GM18520 (cell line): ENCODE data around the gene SERINC5.

Experiments
- ATAC-seq: cut with Tn5 transposase; IDR thresholded peaks from one replicate; pipeline ENCODE4 v1.9.1; 2021; ENCODE audit not compliant: unreplicated experiment

The SERINC5 gene

GRCh38 chr5:80072103-80073073, 183.5 kb downstream of the SERINC5 start:
- no peak for ATAC-seq

- ATAC-seq = no peak
Measured at GRCh38 chr5:80071510-80072021, 184.3 kb downstream of the SERINC5 start.

DNA sequence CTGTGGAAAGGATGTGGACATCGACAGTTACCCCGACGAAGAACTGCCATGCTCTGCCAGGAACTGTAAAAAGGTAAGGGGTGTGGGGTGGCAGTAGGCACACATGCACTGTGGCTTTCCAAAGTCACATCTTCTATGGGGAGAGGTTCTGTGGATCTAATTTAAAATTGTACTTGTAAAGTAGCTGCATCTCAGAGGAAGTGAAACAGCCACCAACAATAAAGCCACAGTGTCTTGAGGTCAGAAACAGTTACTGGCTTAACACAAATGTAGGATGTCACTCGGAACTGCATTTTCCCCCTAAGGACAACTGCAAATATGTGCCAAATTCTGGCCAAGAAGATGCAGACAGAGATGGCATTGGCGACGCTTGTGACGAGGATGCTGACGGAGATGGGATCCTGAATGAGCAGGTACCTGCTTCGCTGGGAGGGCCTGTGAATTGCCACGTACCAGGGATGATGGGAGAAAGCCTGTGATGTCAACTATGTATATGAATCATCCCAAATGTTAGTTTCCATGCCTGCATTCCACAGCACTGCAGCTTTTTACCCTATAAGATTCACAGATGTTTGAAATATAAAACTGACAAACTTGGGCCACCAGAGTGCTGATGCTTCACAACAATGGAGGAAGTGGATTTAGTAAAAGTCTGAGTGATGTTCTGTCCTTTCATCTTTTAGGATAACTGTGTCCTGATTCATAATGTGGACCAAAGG, 185.4 kb downstream of the SERINC5 start:
- ATAC-seq = no peak

DNA sequence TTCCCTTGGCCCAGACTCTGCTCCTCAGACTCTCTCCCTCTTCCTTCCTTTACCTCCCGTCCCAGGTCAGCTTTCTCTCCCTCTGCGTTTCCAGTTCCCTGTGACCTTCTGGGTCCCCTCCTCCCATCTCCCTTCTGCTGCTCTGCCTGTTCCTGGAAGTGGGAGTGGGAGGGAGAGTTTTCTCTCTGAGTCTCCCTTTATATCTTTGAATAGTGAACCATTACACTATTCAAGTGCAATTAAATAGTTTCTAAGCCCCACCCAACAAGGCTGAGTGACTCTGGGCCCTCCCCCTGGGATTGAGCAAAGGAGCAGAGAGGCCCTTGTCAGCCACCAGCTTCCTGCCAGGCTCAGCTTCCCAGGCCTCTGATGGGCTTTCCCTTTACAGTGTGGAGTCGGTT, 185.9 kb downstream of the SERINC5 start:
- ATAC-seq = no peak

GRCh38 chr5:80069251-80069800, 186.5 kb downstream of the SERINC5 start:
- ATAC-seq = no peak

GRCh38 chr5:80068775-80069174, 187.1 kb downstream of the SERINC5 start:
- ATAC-seq = no peak

- ATAC-seq = no peak
Measured at GRCh38 chr5:80068246-80068636, 187.6 kb downstream of the SERINC5 start.

DNA sequence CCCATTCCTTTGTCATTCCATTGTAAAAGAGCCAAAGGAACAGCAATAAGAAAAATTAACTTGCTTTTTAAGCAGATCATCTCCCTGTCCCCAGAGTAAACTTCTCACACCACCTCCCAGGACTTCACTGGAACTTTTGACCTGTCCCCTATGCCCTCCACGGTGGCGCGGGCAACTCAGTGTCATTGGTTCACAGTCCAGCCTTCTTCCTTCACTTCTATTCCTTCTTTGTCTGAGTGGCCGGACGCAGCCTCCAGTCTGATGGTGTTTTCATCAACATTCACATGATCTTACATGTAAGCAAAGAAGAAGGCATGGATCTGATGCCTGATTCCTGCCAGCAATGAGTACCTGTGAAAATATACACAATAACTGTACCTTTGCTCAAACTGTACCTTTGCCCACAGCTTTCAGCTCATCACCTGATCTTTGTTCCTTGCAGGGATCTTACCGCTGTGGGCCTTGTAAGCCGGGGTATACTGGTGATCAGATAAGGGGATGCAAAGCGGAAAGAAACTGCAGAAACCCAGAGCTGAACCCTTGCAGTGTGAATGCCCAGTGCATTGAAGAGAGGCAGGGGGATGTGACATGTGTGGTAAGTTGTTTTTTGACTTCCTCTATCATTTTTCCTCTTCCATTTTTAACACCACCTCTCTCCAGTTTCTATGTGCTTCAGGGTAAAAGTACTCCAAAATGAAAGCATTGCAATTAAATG, 188.2 kb downstream of the SERINC5 start:
- ATAC-seq = no peak

- no peak for ATAC-seq
Measured at GRCh38 chr5:80067016-80067415, 188.8 kb downstream of the SERINC5 start.

DNA sequence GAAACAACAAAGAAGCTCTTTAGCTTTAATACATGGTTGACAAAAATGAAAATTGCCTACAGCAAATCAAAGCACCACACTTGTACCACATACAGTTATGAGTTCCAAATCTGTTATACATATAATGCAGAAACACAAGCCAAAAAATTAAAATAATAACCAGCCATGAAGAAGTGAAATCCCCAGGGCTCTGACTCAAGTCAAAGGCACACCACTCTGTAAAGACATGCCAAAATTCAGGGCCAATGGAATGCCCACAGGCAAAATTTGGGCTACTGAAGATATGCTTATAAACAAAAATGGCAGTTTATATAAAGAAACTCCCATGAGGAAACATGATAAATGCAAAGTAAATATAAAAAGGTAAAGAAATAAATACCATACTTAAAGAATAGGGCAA, 191.7 kb downstream of the SERINC5 start:
- ATAC-seq = no peak
